ENCODE data around the gene SNAP47. TPM values are rescaled to one million over a fixed set of nuclear protein-coding genes. Genes with fewer than 3 reads are reported as not detected.
"Not testable (repeated sequence)": the region's sequence is repeated elsewhere in the genome, so short reads cannot be mapped to it uniquely, and the experiment has no call there.

The SNAP47 gene
- 10 to 100 TPM; 51.6 to 74.7 TPM for total RNA-seq

- WGBS: under 1% methylated on average over 39 of the region's 83 CpGs
- TF ChIP-seq CTCF (IDR thresholded peaks at IDR 0.05) (peak in 2 of 4 experiments; percentile 24 to 27), POLR2A (IDR thresholded peaks at IDR 0.05) (peak; percentile 76), POLR2AphosphoS5 (IDR thresholded peaks at IDR 0.05) (peak; percentile 91)
- Histone ChIP-seq H3K9me3 (no peaks in the 10 kb centered on the region), H3K36me3 (peaks cover 0 to 3% of the 10 kb centered on the region in 2 donors), H3K4me3 (peak within 1 kb of the TSS; percentile 90 to 93), H3K27me3 (replicated peaks; ENCODE audit: insufficient read depth) (no peaks in the 10 kb centered on the region), H3K27ac (peak within 1 kb of the TSS; percentile 83 to 89), H3K4me1 (replicated peaks) (no peaks in the 10 kb centered on the region)
- peak; percentile 86 for DNase-seq (ENCODE audit: low spot score)
- intact Hi-C loops (cut with DNase I): loop anchor here (2.0 to 5.0 kb wide), 2 partner anchors 22 to 173 kb away; partner anchors contain the start of gene ZNF678
These were observed at the start of gene SNAP47, which contains the start of gene JMJD4 for GRCh38 chr1:227734856-227735538. Gene SNAP47 (plus strand): TSS chr1:227735435. CDS start chr1:227747737, 12,302 bp downstream. Gene JMJD4 (minus strand): TSS chr1:227735302. CDS start chr1:227735273, 29 bp downstream.

- H3K27me3 ChIP-seq (replicated peaks; ENCODE audit: insufficient read depth): no peaks in the 10 kb centered on the region
- WGBS: 73% methylated on average over 8 of the region's 8 CpGs
- H3K27ac ChIP-seq: no peak overlapping the region
- intact Hi-C loops (cut with DNase I): no loop called here
- no peaks in the 10 kb centered on the region for H3K36me3 ChIP-seq
- no peaks in the 10 kb centered on the region for H3K4me1 ChIP-seq (replicated peaks)
- TF ChIP-seq CTCF (IDR thresholded peaks at IDR 0.05) (no peak), POLR2AphosphoS5 (IDR thresholded peaks at IDR 0.05) (no peak), POLR2A (IDR thresholded peaks at IDR 0.05) (no peak)
- DNase-seq (ENCODE audit: low spot score): no peak
- no peaks in the 10 kb centered on the region for H3K9me3 ChIP-seq
- no peak overlapping the region for H3K4me3 ChIP-seq
These were observed 49.4 kb upstream of the SNAP47 start for GRCh38 chr1:227685807-227686206.

- Histone ChIP-seq H3K4me1 (replicated peaks) (no peaks in the 10 kb centered on the region), H3K4me3 (no peak overlapping the region), H3K9me3 (no peaks in the 10 kb centered on the region), H3K27ac (no peak overlapping the region), H3K27me3 (replicated peaks; ENCODE audit: insufficient read depth) (no peaks in the 10 kb centered on the region), H3K36me3 (no peaks in the 10 kb centered on the region)
- intact Hi-C loops (cut with DNase I): no loop called here
- WGBS: 84% methylated on average over 3 of the region's 3 CpGs
- no peak for DNase-seq (ENCODE audit: low spot score)
- TF ChIP-seq CTCF (IDR thresholded peaks at IDR 0.05): no peak
- TF ChIP-seq POLR2AphosphoS5 (IDR thresholded peaks at IDR 0.05): no peak
- TF ChIP-seq POLR2A (IDR thresholded peaks at IDR 0.05): no peak
These were observed 37.8 kb upstream of the SNAP47 start for GRCh38 chr1:227697321-227697864.

GRCh38 chr1:227701631-227702030 is 33.6 kb upstream of the SNAP47 start:
- H3K4me3 ChIP-seq; H3K36me3 ChIP-seq; DNase-seq (ENCODE audit: low spot score); H3K27ac ChIP-seq; H3K9me3 ChIP-seq; H3K27me3 ChIP-seq (replicated peaks; ENCODE audit: insufficient read depth); H3K4me1 ChIP-seq (replicated peaks); intact Hi-C loops (cut with DNase I): not testable (repeated sequence)
- WGBS: 83% methylated on average over 1 of the region's 1 CpG

- Histone ChIP-seq H3K27ac (no peak overlapping the region), H3K4me1 (replicated peaks) (no peaks in the 10 kb centered on the region), H3K4me3 (no peak overlapping the region), H3K36me3 (no peaks in the 10 kb centered on the region), H3K27me3 (replicated peaks; ENCODE audit: insufficient read depth) (no peaks in the 10 kb centered on the region), H3K9me3 (no peaks in the 10 kb centered on the region)
- intact Hi-C loops (cut with DNase I): no loop called here
- DNase-seq (ENCODE audit: low spot score): no peak
- 58% methylated on average over 1 of the region's 1 CpG for WGBS
- TF ChIP-seq CTCF (IDR thresholded peaks at IDR 0.05) (no peak), POLR2A (IDR thresholded peaks at IDR 0.05) (no peak), POLR2AphosphoS5 (IDR thresholded peaks at IDR 0.05) (no peak)
These were observed 27.4 kb upstream of the SNAP47 start for GRCh38 chr1:227707846-227708245.

Data from prostate gland (tissue), 2 donors.